HG03575 (cell line): ENCODE measurements around the gene PLEKHG1.

Experiments
- ATAC-seq: cut with Tn5 transposase; IDR thresholded peaks from one replicate; pipeline ENCODE4 v1.9.1; 2021; ENCODE audit not compliant: unreplicated experiment, insufficient number of reproducible peaks, low FRiP score; ENCODE audit errors: extremely low read depth

PLEKHG1 gene

DNA sequence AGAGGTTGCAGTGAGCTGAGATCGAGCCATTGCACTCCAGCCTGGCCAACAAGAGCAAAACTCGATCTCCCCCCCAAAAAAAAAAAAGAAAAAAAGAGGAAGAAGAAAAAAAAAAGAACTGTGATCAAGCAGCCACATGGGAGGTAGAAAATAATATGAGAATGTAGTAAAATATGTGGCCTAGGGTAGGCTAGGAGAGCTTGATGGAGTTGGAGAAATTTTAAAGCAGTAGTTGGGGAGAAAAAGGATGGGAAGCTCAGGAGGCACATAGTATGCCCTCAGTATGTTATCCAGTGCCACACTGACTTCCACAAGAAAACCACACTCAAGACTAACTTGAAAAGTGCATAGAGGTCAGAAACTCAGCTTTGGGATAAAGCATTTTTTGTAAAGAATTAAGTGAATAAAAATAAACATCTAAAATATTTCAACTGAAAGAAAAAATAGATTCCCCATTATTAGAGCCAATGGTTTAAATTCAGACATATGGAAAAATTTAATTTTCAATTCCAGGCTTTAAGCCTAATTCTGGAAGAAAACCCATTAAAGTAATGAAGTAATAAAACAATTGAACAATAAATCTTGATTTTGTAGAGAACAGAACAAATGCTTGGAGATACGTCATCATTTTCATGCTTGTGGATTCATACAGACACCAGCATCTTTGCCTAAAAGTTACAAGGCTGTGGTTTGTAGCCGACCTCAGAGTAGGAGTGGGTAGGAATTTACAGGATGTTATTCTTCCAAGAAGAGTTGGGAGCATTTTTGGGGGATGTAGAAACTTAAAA lies 34.7 kb downstream of the PLEKHG1 start:
- no peak for ATAC-seq

DNA sequence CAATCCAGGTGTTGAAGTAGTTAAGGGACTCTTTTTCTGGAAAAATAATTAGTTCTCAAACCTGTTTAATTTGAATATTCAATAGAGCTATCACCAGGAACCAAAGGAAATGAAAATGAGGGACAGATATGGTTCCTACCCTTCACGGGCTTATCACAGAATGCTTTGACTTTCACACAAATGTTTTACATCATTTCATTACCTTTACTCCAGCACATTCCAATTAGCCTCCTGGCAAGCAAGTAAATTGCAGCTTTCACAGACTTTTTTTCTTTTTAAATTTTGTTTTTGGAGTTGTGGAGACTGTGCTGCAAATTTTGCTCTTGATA lies 35.2 kb downstream of the PLEKHG1 start:
- no peak for ATAC-seq

DNA sequence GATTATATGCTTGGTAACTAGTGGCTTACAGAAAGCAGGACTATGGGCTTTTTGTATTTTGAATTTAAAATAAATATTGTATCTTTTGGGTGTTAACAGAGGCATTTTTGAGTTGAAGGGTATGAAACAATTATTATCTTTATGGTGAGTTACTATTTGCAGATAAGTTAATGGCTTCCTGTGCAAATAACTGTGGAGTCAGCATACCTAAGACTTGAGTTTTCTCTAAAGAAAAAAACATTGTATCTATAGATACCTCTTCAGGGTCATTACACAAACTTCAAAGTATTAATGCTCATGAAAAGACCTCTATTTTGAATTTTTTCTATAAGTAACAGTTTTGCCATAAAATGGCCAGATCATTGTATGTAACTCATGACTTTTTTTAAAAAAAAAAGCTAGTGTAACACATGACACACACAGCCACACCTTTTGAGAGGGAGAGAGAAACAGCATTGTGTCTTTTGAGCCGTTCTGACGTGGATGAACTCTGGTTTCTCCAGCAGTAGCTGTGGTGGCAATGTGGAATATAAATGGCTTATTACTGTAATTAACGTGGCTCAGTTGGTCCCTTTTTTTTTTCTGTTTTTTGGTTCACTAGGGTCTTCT lies 36.3 kb downstream of the PLEKHG1 start:
- ATAC-seq = no peak

DNA sequence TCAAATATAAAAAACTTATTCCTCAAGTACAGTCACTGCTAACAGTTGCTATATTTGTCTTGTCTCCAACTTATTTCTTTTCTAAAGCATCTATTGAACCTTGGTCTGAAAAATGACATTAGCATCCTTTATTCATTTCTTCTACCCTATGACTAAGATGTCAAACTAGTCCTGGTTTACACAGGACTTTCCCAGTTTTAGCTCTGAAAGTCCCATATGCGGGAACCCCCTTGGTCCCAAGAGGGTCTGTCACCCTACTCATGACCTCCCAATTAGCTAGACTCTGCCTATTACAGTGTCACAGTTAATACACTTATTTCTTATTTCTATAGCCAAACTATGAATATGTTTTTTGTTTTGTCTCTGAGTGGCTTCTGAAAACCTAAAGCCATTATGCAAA lies 37.1 kb downstream of the PLEKHG1 start:
- no peak for ATAC-seq

DNA sequence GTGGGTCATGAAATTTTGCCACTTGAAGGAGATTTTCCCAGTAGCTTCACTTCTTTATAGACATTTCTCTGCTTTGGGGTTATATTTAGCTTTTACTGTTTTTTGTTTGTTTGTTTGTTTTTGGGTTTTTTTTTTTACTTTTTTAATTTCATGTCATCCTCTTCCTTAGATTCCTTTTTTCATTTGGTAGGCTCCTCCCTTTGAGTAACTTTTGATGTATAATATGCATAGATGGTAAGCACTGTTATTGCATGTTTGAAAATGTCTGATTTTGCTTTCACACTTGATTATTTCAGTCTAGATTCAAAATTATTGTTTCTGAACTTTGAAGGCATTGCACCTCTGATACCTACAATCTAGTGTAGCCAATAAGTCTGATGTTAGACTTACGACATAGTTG lies 37.6 kb downstream of the PLEKHG1 start:
- no peak for ATAC-seq

- no peak for ATAC-seq
These were observed 38.6 kb downstream of the PLEKHG1 start for GRCh38 chr6:150638267-150638666.

DNA sequence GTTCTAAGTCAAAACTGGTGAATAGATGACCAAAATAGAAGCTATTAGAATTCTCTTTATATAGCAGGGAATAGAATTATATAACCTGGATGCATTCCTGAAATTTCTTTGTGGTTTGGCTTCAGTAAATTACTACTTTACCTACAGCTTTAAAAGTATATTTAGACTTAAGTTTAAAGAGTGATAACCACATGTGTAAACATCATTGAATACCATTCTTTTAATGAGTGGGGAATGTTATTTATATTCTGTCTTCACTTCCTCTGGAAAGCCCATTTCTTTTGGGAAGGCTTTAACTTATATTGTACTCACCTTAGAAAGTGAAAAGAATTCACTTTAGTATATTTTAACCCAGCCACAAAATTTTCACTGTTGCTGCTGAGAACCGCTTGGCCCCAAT lies 39.1 kb downstream of the PLEKHG1 start:
- ATAC-seq = no peak

- no peak for ATAC-seq
These were observed 40.2 kb downstream of the PLEKHG1 start for GRCh38 chr6:150639823-150640331.

DNA sequence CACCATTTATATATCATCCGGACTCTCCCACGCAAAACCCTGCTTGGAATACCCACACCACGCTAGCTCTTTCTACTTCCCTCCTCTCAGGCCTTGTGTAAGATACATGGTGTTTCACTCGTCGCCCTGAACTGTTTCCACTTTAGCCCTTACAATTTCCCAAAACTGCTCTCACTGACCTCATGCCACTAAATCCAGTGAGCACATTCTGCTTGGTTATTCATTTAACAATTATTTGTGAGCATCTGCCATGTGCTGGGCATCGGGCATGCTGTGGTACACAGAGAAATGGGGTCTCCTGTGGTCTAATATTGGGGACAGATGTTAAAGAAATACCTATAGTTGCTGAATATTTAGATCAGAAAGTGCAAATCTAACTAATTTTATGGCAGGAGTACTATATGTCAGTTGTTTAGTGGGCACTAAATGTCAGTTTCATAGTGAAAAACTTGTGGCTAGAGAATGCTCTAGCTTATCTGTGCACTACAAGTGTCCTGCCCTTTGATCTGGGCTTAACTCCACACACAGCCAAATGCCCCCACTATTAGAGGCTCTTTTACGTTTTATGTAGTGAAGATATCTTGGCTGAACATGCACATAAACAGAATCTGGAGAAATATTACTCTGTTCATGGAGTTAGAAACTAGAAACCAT lies 41.0 kb downstream of the PLEKHG1 start:
- ATAC-seq = no peak

DNA sequence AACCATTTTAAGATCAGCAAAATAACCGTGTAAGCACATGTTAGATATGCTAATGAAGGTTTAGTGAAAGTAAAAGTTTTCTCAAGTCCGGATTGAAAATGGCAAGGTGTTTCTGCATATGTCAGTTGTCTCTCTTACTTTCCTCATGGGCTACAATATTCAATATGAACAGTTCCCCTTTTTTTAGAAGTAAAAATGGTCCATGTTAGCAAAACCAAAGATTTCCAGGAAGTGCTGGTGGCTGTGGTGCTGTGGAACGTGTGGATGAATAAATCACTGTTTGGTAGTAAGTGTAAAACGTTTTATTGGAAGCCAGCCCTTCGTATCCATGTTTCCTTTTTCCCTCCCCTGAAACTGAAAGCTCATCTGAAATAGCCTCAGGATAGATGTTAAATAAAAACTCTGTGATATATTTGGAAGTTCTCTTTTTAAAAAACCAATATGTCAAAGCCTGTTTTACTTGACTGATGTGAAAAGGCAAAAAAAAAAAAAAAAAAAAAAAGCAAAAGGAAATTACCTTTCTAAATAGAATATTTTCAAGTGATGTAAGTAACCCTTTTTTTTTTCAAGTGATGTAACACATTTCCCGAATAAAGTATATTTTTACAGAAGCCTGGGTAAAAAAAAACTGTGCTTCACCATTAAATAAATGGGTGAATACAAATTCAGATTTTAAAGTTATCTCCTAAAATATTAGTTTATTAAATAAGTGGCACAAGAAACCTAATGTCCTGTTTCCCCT lies 41.9 kb downstream of the PLEKHG1 start:
- no peak for ATAC-seq

DNA sequence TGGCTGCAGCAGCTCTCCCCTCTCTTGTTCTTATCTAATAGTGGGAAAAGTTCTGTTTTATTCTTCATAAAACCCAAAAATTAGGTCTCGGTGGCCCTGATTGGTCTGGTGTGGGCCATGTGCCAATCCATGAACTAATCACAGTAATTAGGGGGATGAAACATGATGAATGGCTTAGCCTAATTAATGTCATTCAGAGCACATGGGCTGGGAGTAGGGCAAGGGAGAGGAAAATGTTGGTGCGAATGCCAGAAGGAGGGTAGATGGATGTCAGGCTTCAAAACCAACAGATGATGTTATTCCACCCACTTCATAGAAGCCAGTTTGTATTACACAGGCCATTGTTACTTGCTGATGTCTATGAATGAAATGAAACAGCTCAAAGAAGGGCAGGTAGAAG lies 46.5 kb downstream of the PLEKHG1 start:
- ATAC-seq = no peak

DNA sequence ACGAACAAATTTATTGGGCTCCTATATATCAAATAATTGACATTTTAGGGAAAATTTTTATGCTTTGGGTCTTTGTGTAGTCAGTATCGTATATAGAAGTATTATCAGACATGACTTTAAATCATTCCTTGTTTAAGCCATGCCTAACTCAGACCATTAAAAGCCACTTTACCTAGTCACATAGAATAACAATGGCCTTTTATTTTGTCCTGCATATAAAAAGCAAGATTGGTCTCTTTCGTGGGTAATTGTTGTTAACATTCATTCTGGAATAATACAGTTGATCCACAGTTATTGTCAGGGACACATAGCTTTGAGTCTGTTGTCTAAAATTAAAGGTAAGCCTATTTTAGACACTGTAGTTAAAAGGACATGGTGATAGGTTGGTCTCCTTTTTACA lies 47.4 kb downstream of the PLEKHG1 start:
- ATAC-seq = no peak
